HG03060 (cell line): ENCODE data around the gene F2RL3.

Experiments used
- ATAC-seq: cut with Tn5 transposase; IDR thresholded peaks from one replicate; pipeline ENCODE4 v1.9.1; 2021; ENCODE audit warnings: low read depth, moderate number of reproducible peaks; ENCODE audit not compliant: unreplicated experiment

F2RL3 gene

GRCh38 chr19:16888629-16889365 is at the start of gene F2RL3:
Gene F2RL3 (plus strand): TSS chr19:16888999. CDS start chr19:16889190, 191 bp downstream.
- ATAC-seq = no peak

GRCh38 chr19:16841391-16841926 is 47.3 kb upstream of the F2RL3 start:
- ATAC-seq = no peak

- ATAC-seq = no peak
These were observed 41.9 kb upstream of the F2RL3 start for GRCh38 chr19:16846901-16847300.

GRCh38 chr19:16847430-16847829 is 41.4 kb upstream of the F2RL3 start:
- no peak for ATAC-seq

GRCh38 chr19:16849168-16849567 is 39.6 kb upstream of the F2RL3 start:
- ATAC-seq = no peak

GRCh38 chr19:16850133-16850532 is 38.7 kb upstream of the F2RL3 start:
- no peak for ATAC-seq

GRCh38 chr19:16851031-16851712 is 37.6 kb upstream of the F2RL3 start:
- no peak for ATAC-seq

GRCh38 chr19:16853066-16853465 is 35.7 kb upstream of the F2RL3 start:
- no peak for ATAC-seq

- no peak for ATAC-seq
These were observed 32.7 kb upstream of the F2RL3 start for GRCh38 chr19:16856091-16856490.

- ATAC-seq = no peak
These were observed 29.2 kb upstream of the F2RL3 start for GRCh38 chr19:16859626-16860025.

GRCh38 chr19:16860118-16860517 is 28.7 kb upstream of the F2RL3 start:
- no peak for ATAC-seq

GRCh38 chr19:16861011-16861410 is 27.8 kb upstream of the F2RL3 start:
- no peak for ATAC-seq

GRCh38 chr19:16861834-16862233 is 27.0 kb upstream of the F2RL3 start:
- ATAC-seq = no peak

- ATAC-seq = no peak
These were observed 25.9 kb upstream of the F2RL3 start for GRCh38 chr19:16862826-16863415.

- ATAC-seq = no peak
These were observed 21.6 kb upstream of the F2RL3 start for GRCh38 chr19:16867211-16867610.

GRCh38 chr19:16868423-16869130 is 20.2 kb upstream of the F2RL3 start:
- no peak for ATAC-seq

- ATAC-seq = no peak
These were observed 19.3 kb upstream of the F2RL3 start for GRCh38 chr19:16869331-16869972.

- ATAC-seq = no peak
These were observed 16.9 kb upstream of the F2RL3 start for GRCh38 chr19:16871871-16872270.

GRCh38 chr19:16872728-16873127 is 16.1 kb upstream of the F2RL3 start:
- no peak for ATAC-seq

- no peak for ATAC-seq
These were observed 15.2 kb upstream of the F2RL3 start for GRCh38 chr19:16873594-16873993.
